SK-N-SH treated with all-trans-retinoic acid at 6 μM for 48 hours (cell line): ENCODE data around the gene CDH26.

Experiments used
- ARNTL ChIP-seq: fragments of 450-650 bp; formaldehyde crosslinking; IDR thresholded peaks from 2 replicates; pipeline ENCODE4 v1.5.0; 2020; ENCODE audit warnings: low read depth, mild to moderate bottlenecking, moderate library complexity, borderline replicate concordance
- TCF4 ChIP-seq: fragments of 250-450 bp; sonication (Bioruptor Pico); IDR thresholded peaks from 2 replicates; pipeline ENCODE4 v1.8.0; 2021; ENCODE audit warnings: mild to moderate bottlenecking, moderate library complexity, borderline replicate concordance
- TOX ChIP-seq: fragments of 250-450 bp; sonication (Bioruptor Pico); IDR thresholded peaks from 2 replicates; pipeline ENCODE4 v1.8.0; 2021; ENCODE audit warnings: mild to moderate bottlenecking, moderate library complexity, borderline replicate concordance
- ZFP3 ChIP-seq: fragments of 250-450 bp; sonication (Bioruptor Pico); IDR thresholded peaks from 2 replicates; pipeline ENCODE4 v1.5.0; 2020; ENCODE audit warnings: mild to moderate bottlenecking, moderate library complexity
- ZFP30 ChIP-seq: fragments of 450-650 bp; formaldehyde crosslinking; IDR thresholded peaks from 2 replicates; pipeline ENCODE4 v1.5.0; 2022; ENCODE audit warnings: mild to moderate bottlenecking, moderate library complexity
- ZNF8 ChIP-seq: fragments of 450-650 bp; formaldehyde crosslinking; IDR thresholded peaks from 2 replicates; pipeline ENCODE4 v1.5.0; 2020; ENCODE audit warnings: mild to moderate bottlenecking, moderate library complexity
- TF ChIP-seq, protein P1 (sequence below): fragments of 250-450 bp; sonication (Bioruptor Pico); IDR thresholded peaks from 2 replicates; pipeline ENCODE4 v1.8.0; 2020; ENCODE audit warnings: mild to moderate bottlenecking, moderate library complexity, borderline replicate concordance
- TF ChIP-seq, protein P2 (sequence below): fragments of 250-450 bp; sonication (Bioruptor Pico); IDR thresholded peaks from 2 replicates; pipeline ENCODE4 v1.5.1; 2020; ENCODE audit warnings: low read depth, mild to moderate bottlenecking, moderate library complexity

DNA sequence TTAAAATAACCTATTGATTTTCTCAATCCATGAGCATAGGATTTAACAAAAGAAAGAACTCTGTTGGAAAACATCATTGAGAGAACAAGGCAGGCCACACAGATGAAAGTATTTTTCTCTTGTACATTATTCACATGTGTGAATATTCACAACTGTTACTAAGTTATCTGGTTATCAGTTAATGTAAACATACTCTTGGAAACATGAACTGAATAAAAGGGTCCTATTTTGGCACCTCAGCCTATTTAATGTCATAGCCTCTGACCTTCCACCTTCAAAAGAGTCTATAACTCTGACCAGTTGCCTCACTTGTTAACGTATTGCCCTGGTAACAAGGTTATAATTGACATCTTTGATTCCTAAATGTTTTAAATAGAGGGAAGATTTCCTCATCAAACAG is 32.9 kb upstream of the CDH26 start:
- TF ChIP-seq ARNTL (CRISPR knock-in tag) (no peak), TCF4 (CRISPR knock-in tag) (no peak), ZNF8 (CRISPR knock-in tag) (no peak), TOX (CRISPR knock-in tag) (no peak), ZFP3 (CRISPR knock-in tag) (no peak), ZFP30 (CRISPR knock-in tag) (no peak)
- TF ChIP-seq, protein P1, sequence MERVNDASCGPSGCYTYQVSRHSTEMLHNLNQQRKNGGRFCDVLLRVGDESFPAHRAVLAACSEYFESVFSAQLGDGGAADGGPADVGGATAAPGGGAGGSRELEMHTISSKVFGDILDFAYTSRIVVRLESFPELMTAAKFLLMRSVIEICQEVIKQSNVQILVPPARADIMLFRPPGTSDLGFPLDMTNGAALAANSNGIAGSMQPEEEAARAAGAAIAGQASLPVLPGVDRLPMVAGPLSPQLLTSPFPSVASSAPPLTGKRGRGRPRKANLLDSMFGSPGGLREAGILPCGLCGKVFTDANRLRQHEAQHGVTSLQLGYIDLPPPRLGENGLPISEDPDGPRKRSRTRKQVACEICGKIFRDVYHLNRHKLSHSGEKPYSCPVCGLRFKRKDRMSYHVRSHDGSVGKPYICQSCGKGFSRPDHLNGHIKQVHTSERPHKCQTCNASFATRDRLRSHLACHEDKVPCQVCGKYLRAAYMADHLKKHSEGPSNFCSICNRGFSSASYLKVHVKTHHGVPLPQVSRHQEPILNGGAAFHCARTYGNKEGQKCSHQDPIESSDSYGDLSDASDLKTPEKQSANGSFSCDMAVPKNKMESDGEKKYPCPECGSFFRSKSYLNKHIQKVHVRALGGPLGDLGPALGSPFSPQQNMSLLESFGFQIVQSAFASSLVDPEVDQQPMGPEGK (CRISPR knock-in tag): no peak
- TF ChIP-seq, protein P2, sequence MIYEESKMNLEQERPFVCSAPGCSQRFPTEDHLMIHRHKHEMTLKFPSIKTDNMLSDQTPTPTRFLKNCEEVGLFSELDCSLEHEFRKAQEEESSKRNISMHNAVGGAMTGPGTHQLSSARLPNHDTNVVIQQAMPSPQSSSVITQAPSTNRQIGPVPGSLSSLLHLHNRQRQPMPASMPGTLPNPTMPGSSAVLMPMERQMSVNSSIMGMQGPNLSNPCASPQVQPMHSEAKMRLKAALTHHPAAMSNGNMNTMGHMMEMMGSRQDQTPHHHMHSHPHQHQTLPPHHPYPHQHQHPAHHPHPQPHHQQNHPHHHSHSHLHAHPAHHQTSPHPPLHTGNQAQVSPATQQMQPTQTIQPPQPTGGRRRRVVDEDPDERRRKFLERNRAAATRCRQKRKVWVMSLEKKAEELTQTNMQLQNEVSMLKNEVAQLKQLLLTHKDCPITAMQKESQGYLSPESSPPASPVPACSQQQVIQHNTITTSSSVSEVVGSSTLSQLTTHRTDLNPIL (CRISPR knock-in tag): no peak
